ENCODE measurements around the gene RRBP1.

The RRBP1 gene

GRCh38 chr20:17621229-17621968 lies 60.6 kb downstream of the RRBP1 start:
- in situ Hi-C loops (cut with HindIII; ENCODE audit: low sequenced_read_pairs): no loop called here
- DNase-seq (ENCODE audit: low read depth): no peak
- H3K4me3 ChIP-seq (ENCODE audit: low read depth, low read length): no peak overlapping the region
- no peak for TF ChIP-seq CTCF (IDR thresholded peaks at IDR 0.05; ENCODE audit: low read depth, low read length, missing control alignments)

- no peak for DNase-seq (ENCODE audit: low read depth)
- in situ Hi-C loops (cut with HindIII; ENCODE audit: low sequenced_read_pairs): no loop called here
- no peak overlapping the region for H3K4me3 ChIP-seq (ENCODE audit: low read depth, low read length)
- TF ChIP-seq CTCF (IDR thresholded peaks at IDR 0.05; ENCODE audit: low read depth, low read length, missing control alignments): no peak
These were observed 61.4 kb downstream of the RRBP1 start for GRCh38 chr20:17620371-17621228.

DNA sequence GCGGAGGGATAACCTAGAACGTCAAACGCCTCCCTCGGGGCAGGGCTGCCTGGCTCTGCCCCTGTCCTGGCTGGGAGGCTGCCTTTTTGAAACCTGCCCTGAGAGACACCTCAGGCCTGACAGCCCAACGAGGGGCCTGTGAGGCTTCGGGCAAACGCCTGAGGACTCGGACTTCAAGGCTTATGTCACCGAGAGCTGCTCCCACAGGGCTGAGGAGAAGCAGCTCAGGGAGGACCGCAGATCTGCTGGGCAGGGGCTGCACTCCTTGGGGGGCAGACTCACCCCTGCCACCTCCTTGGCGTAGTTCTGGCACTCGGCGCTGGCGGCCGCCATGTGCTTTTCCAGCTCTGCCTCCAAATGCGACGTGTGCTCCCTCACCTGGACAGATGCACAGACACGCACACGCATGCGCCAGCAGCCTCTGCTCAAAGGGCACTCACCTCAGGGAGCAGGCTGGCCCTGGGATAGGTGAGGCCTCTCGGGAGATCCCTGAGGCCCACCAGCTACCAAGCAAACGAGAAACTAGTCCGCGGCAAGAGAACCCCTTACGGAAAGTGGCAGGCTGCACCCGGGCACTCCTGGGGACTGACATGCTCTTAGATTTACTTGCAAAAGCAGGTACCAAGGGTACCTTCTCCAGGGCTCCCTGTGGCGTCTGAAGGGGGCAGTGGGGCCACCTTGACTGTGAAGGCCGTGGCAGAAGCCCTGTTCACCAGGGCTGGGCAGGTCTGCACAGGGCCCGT lies 62.5 kb downstream of the RRBP1 start:
- in situ Hi-C loops (cut with HindIII; ENCODE audit: low sequenced_read_pairs): no loop called here
- TF ChIP-seq CTCF (IDR thresholded peaks at IDR 0.05; ENCODE audit: low read depth, low read length, missing control alignments): no peak
- DNase-seq (ENCODE audit: low read depth): no peak
- no peak overlapping the region for H3K4me3 ChIP-seq (ENCODE audit: low read depth, low read length)

DNA sequence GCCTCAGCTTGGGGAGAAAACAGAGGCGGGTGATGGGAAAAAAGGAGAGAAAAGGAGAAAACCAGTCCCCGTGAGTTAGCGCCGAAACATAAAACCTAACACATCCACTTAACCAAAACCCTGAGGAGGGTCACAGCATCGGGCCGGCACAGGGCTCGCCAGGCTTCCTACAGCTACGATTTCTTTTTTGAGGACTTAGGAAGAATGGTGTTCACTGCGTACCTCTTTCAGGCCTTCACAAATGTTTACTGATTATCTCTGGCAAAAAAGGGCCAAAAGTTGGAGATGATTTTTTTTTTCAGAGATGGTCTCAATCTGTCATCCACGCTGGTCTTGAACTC lies 63.4 kb downstream of the RRBP1 start:
- no peak for DNase-seq (ENCODE audit: low read depth)
- in situ Hi-C loops (cut with HindIII; ENCODE audit: low sequenced_read_pairs): no loop called here
- H3K4me3 ChIP-seq (ENCODE audit: low read depth, low read length): no peak overlapping the region
- TF ChIP-seq CTCF (IDR thresholded peaks at IDR 0.05; ENCODE audit: low read depth, low read length, missing control alignments): no peak

- no peak for DNase-seq (ENCODE audit: low read depth)
- in situ Hi-C loops (cut with HindIII; ENCODE audit: low sequenced_read_pairs): no loop called here
- H3K4me3 ChIP-seq (ENCODE audit: low read depth, low read length): no peak overlapping the region
- TF ChIP-seq CTCF (IDR thresholded peaks at IDR 0.05; ENCODE audit: low read depth, low read length, missing control alignments): no peak
These were observed 64.0 kb downstream of the RRBP1 start for GRCh38 chr20:17617868-17618672.
